Hematopoietic multipotent progenitor cell treated with erythropoietin and hydrocortisone succinate and interleukin-3 and kit ligand, for 6 days (in vitro differentiated cells): Measurements from ENCODE around the gene C1QL3.

ENCODE experiments used
- DNase-seq: peaks from one replicate; pipeline ENCODE4 v3.0.0-alpha.2; 2015

C1QL3 gene

DNA sequence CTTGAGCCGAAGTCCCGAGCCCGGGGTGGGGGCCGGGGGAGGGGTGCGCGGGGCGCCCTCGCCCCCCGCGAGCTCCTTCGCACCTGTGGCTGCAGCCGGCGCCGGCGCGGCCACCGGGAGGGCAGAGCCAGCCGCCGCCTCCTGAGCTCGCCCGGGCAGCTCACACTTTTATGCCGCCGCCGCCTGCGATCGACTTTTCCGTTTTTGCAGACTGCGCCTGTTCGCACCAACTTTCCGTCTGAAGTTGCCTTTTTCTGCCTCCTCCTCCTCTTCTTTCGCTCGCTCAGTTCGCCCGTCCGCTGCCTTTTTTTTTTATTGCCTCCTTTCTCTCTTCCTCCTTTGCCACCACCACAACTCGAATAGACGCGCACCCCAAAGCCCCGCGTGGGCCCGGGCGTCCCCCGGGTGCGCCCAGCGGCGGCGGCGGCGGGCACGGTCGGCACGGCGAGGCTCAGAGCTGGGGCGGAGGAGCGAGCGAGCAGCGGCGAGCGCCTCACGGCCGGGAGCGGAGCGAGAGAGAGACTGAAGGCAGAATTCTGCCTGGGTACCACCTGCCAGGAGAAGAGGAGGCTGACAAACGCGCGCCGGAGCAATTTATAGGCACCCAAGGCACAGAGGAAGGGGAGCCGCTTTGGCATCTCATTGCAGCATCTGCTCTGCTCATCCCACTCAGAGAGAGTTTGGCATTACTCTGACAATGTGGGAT, at the start of gene C1QL3:
C1QL3 (minus strand) TSS at position 569 of the 706 bp plus-strand sequence. CDS start 814 bp downstream, outside the sequence.
- DNase-seq, result peak; percentile 66

DNA sequence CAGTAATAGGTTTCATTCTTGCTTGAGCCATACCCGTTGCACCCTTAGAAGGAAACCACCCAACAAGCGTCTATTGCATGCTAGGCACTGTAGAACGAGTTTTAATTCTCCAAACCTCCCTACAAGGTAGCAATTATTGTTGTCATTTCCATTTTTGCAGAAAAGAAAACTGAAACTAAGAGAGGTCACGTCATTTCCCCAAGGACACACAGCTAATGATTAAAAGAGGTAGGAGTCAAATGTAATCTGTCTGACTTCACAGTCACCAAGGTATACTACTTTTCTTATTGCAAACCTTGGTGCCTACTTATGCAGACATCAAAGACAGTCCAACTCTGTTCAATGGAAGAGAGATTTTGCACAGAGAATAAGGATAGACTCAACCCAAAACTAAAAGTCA, 49.1 kb upstream of the C1QL3 start:
- DNase-seq, result no peak

DNA sequence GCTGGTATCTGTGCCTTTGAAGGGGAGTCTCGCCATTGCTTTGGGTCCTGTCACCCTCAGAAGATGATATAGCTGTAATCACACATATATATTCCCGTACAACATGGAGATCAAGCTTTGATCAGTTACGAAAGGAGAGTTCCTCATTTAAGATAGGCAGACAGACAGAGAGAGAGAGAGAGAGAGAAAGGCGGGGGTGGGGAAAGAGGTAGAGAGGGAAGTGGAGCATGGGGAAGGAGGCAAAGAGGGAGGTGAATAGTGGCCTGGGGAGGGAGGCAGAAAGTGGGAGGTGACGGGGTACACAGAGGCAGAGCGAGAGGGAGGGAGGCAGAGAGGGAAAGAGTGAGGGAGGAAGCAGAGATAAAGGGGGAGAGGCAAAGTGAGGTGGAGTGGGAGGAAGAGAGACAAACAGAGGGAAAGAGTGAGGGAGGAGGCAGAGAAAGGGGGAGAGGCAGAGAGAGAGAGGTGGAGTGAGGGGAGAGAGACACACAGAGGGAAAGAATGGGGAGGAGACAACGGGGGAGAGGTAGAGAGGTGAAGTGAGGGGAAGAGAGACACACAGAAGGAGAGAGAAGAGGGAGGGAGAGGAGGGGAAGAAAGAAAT, 44.6 kb upstream of the C1QL3 start:
- DNase-seq, result peak; percentile 6

DNA sequence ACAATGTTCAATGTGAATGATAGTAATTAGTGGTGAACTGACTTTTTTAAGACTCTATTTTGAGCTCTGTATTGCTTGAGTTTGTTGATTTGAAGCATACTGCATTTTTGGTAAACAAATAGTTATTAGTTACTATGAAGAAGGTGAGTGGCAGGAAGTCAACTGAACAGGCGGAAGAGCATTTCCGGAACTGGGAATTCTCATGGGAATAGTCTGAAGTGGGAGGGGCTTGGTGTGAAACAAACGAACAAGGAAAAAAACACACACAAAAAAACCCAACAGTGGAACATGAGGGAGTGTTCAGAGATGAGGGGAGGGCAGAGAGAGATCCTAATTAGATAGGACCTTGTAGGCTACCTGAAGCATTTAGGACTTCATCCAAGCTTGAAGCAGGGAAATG, 43.9 kb upstream of the C1QL3 start:
- DNase-seq, result no peak

DNA sequence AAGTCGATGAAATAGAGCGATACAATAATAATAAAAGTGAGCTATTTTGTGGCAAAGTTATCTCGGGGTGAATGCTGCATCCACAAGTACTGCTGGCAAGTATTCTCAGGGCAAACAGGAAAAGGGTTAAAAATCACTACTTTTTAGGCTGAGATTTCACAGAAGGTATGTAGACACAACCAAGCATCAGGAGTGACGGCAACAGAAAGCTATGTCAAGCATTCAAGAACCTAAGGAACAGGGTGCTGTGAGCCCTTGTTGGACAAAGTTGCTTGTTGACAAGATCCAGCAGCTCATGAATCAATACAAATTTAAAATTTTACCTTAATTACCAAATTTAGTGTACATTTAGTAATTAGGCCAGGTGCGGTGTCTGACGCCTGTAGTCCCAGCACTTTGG, 41.2 kb upstream of the C1QL3 start:
- no peak for DNase-seq

DNA sequence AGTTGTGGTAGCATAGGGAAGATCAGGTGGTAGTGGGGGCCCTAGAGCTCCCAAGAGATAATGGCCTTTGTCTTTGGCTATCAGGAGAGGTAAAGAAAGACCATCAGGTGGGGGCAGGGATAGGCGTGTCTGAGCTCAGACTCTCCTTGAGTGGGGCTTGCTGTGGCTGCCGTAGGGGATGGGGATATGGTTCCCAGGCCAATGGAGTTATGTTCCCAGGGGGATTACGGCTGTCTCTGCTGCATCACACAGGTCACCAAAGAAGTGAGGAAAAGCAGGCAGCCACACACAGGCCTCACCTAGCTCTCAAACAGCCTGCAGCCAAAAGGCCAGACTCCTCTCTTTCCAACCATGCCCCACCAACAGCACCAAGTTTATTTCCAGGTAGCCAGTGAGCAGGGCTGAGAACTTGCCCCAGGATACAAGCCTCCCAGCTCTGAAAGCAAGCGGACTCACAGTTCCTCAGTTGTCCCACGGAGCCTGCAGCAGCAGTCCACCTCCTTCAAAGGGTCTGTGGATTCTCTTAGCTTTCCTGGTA, 37.6 kb upstream of the C1QL3 start:
- no peak for DNase-seq

DNA sequence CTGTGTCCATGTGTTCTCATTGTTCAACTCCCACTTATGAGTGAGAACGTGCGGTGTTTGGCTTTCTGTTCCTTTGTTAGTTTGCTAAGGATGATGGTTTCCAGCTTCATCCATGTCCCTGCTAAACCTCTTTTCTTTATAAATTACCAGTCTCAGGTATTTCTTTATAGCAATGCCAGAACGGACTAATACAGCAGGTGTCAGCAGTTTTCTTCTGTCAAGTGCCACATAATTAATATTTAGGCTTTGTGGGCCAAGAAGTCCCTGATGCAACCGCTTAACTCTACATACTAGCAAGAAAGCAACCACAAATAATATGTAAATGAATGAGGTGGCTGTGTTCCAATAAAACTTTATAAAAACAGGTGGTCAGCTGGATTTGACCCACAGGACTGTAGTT, 26.3 kb upstream of the C1QL3 start:
- no peak for DNase-seq

DNA sequence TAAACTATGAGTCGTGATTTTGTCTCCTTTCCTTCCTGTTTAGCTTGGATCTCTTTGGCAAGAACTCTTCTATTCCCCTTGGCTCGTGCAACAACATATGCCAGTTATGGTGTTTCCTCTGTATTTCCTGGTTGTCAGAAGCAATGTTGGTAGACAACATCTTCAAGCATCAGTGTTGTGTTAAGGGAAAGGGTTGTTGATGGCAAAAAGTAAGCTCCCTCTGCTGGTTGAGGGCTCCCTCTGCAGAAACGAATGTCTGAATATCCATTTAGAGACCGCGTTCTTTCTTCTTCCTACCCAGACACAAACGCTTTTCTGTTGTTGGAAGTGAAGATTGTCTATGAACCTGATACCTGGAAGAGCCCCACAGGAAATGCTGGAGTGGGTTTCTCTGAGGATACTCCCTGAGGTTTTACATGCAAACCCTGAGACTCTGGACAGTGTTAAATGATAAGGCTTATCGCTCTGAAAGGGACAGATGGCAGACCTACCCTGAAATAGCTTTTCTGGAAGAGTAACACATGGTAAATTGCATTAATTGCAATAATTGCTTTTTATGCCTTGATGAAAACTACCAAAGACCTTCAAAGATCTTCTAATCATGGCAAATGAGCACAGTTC, 23.5 kb upstream of the C1QL3 start:
- peak; percentile 74 for DNase-seq

DNA sequence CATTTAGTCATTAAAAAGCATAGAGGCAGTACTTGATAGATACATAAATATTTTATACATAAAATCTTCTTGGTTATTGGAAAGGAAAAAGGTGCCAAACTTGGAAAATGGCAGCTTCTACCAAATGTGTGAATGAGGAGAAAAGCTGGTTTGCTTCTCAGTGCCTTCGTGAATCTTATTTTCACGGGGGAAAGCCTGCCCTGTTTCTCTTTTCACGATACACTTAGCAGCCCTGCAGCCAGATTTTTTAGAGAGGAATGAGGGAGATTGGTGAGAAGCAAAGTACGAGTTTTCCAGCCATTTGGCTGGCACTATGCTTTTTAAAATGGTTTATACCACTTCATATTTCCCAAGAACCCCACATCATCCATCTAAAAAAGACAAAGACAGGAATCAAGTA, 22.9 kb upstream of the C1QL3 start:
- no peak for DNase-seq

DNA sequence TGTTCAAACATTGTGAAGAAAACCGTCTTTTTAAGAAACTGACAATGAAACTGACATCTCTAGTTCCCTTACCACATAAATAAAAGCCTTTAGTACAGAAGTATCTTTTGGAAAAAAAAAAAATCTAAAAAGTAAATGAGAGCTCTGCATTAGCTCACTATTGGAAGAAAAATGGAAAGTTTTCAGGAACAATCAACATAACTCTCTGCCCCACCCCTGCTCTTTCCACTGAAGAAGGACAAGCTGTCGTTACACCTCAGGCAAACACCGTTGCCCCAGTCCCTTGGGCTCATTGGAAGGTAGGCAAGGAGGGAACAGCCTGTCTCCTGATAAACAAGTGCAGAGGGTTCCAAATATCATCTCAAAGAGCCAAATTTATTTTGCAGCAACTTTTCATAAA, 22.4 kb upstream of the C1QL3 start:
- DNase-seq, result no peak

DNA sequence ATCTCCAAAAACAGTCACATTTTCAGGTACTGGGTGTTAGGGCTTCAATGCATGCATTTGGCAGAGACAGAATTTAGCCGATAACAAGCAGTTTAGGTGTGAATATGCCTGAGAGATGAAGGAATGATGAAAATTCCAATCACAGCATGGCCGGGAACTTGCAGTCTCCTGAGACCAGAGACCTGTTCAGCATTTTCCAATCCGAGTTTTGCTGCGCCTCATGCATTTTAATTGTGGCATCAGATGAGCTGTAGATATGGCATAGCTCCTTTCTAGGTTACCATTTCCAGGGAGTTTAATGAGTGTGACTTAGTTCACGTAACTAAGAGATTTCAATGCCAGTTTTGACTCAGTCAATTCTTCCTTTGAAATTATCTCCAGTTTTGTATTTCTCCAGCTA, 14.5 kb upstream of the C1QL3 start:
- no peak for DNase-seq

DNA sequence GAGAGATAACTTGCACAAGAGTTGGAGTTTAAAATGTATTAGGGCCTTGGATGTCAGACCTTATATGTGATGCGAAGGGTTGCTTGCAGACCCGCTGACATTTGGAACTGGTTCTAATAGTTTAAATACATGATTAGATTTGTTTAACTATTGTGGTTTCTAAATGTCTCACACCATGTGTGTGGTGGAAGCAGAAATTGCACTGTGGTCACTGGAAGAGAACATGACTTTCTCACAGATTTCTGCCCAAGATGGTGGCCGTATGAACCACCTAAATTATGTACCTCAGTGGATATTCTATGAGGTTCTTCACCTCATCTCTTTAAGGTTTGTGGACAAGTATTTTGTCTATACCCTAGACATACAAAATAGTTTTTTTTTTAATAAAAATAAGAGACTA, 8.2 kb upstream of the C1QL3 start:
- no peak for DNase-seq

DNA sequence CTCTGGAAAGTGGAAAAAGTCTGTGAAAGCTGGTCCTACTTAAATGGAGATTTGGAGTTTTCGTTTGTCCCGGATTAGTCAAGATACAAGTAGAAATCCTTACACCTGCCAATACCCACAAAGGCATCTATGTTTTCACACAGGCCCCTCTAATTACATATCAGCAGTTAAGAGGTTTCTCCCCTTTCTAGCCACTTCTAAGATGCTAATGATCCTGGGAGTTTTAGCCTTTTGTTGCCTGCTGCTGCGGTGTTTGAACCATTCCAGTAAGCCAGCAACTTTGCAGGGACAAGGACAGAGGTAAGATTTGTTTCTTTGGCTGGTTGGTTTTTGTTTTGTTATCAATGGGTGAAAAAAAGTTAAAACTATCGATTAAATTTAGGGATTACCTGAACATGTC, 5.8 kb upstream of the C1QL3 start:
- no peak for DNase-seq

DNA sequence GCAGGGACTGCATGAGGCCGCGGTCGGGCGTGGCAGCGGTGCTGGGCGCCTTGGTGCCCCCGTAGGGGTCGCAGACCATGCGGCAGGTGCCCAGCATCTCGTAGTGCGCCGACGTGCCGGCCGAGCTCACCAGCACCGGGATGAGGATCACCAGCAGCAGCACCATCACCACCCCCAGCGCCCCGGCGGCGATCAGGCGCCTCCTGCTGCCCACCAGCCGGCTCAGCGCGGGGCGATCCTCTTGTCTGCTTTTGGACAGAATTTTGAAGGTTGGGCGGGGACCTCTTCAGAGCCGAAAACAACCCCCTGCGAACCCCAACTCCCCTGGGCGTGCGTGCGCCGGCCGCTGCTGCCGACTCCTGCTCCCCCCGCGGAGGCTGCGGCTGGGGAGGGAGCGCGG, 779 bp downstream of the C1QL3 start:
- DNase-seq, result peak; percentile 66

DNA sequence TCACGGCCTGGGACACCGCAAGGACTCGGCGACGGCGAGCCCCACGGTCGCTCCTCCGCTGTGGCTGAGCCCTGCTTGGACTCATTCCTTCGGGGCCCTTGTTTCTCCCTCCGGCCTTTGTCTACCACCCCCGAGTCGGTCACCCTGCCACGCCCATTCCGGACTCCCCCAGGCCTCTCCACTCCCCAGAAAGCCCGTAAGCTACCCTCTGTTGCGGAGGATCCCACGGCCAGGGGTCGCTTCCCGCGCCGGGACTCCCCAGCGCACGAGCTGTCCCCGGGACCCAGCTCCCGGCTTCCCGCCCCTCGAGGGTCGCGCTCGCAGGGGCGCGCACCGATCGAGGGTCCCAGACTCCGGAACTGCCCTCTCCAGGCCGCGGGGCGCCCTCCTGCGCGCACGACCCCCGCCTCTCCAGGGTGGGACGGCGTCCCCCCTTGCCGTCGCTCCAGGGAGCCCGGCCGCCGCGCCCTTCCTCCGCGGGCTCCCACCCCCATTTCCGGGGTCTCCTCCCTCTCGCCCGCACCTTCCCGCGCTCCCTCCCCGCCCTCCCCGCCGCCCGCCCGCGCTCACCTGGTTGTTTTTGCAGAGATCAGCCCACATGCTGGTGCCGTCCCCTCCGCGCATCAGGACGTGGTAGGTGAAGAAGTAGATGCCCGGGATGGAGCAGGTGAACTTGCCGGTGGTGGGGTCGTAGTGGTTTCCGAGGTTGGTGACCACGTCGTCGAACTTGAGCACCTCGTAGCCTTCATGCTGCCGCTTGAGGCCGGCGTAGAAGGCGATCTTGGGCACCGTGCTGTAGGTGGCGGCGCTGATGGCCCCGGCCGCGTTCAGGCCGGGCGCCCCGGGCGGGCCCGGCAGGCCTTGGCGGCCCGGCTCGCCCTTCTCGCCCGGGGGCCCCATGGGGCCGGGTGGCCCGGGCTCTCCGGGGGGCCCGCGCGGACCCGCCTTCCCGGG, 1.5 kb downstream of the C1QL3 start:
- peak; percentile 17 for DNase-seq

DNA sequence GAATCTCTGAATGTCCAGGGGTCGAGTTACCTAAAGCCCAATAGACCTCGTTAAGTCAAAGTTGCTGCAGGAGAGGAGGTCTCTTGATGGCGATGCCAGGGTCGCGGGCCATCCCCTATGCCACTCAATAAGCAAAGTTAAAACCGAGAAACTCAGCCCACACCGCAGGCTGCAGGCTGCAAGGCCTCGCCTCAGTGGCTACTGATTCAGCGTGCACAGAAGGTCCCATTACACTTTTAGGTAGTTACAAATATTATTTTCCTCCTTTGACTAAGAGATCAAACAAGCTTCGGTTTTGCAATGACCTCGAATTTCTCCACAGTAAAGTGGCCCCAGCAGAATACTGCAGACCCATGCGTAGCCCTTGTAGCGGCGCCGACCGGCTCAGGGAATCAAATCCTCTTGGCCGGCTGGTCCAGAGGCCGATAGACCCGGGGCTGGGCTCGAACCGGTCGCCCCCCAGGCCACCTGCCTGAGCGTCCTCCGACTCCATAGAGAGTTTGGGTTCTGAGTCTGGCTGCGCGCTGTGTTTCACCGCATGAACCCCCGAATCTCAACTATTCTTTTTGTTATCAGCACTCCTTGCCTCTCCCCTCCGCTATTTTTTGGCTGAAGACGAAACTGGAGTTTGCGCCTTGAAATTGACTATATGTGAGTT, 2.3 kb downstream of the C1QL3 start:
- no peak for DNase-seq

DNA sequence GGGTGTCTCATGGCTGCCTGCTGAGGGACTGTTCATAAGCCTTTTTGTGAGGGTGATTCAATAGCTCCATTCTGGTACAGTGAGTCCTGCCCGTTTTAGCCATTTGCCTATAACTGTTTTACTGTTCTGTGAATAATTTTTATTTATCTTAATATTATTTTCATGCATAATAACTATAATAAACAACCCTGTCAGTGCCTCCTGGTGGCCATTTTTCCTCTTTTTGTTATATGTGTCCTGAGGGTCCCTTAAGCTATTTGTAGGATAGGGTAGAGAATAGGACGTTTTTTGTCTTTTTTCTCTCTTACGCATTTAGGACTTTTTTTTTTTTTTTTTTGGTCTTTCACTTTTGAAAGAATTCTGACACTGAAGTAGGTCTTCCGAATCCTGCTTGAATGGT, 2.9 kb downstream of the C1QL3 start:
- DNase-seq, result peak; percentile 46

DNA sequence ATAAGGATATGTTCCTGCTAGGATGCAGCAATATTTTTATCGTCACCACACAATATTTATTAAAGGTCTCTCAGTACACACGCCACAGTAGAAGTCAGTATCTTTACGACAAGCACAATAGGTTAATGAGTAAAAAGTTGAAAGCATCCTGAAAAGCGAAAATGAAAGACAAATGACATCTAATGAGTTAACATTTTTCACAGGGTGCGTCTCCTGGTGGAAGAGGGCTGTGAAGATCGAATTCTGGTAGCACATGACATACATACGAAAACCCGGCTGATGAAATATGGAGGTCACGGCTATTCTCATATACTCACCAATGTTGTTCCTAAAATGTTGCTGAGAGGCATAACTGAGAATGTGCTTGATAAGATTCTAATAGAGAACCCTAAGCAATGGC, 10.8 kb downstream of the C1QL3 start:
- DNase-seq, result no peak

DNA sequence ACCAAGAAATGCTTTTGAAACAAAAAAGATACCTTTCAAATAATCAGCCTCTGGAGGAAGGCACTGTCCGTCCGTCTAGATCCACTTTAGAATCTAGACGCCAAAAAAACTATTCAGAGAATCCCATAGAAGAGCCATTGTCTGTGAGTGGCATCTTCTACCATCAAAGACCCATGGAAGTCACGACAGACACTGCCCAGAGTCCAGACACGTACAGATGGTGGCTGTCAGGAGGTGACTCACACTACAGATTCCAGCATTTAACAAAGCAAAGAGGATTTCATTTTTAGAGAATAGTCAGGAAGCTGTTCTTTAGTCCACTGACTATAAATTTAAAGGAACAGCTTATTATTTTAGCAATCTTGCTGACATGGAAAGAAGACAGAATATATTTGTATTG, 11.7 kb downstream of the C1QL3 start:
- no peak for DNase-seq

DNA sequence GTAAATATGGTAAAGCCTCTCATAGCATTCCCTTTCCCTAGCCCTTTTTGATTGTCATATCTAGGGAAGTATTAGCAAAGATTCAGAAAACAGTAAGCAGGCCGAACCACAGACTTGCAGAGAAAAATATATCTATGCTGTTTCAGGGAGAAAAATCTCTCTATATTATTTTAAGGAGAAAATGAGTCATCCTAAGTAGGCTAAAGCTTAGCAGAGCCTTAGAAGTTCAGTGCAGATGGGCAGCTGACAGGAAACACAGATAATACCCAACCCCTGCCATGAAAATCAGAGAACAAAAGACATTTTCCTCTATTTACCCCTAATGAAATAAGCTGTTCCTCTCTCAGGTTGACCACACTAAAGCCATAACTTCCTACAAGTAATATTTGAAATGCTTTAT, 16.5 kb downstream of the C1QL3 start:
- no peak for DNase-seq

DNA sequence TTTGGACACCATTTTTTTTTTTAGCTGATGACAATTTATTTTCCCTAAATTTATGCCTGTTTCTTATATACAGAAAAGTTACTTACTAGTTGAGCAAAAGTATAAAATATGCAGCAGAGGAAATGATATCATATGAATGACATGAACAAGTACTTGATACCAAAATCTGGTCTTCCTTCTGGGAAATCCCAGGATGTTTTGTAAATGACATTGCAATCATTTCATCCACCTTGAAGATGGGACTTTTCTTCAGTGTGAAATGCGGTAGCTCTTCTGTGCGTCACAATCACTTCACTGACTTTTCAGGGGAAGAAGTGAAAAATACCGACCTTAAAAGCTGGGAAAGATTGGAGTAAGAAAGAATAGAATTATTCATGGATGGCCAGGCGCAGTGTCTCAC, 23.8 kb downstream of the C1QL3 start:
- DNase-seq, result no peak

DNA sequence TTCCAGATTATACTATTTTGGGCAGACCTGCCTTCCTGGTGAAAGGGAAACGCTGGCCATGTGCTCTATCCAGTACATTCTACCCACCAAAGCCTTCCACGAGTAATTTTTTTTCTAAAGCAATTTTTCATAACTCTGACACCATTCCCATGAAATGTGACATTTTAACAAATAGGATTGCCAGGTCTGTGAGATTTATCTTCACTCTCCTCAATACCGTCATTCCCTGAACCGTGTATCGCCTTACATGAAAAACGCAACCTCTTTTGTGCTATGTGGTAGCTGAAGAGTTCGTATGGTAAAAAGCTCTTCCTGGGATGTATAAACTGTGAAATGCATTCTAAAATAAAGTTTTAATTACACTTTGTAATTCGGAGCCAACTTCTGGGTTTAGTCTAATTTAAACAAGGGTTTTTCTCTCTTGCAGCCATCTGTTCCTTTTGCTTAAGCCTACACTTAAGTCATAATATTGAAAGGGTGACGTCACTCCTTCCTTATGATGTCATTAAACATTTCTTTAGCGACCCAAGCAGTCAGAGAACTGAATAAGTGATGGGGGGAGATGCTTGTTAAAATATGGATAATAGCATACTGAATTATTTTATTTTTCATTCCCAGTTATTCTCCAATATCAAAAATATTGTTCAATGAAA, 27.7 kb downstream of the C1QL3 start:
- DNase-seq, result no peak
